A673 (cell line): ENCODE measurements around the gene OAS2. TPM values are rescaled to one million over a fixed set of nuclear protein-coding genes. Genes with fewer than 3 reads are reported as not detected.
A peak's percentile ranks its signal among the peaks of the same experiment; 100 is the strongest.

Experiments used
- BruUV-seq: library from RNA; stranded (reverse); fragments of 400-500 nt; replicated peaks from 2 replicates; lab custom pipeline; 2021; lab: Mats Ljungman, UMichigan
- CTCF ChIA-PET: fragments of 300-600 bp; sonication (Branson Sonifier 250); formaldehyde crosslinking; loops from one replicate; lab custom pipeline; 2022; ENCODE audit warnings: antibody characterized with exemption; lab: Charles Lee
- POLR2A ChIA-PET: fragments of 300-600 bp; sonication (Branson Sonifier 250); formaldehyde crosslinking; loops from one replicate; lab custom pipeline; 2022; ENCODE audit warnings: antibody characterized with exemption; ENCODE audit not compliant: low non-redundant PET; lab: Charles Lee
- DNase-seq: peaks from one replicate; pipeline ENCODE4 v3.0.0-alpha.2; 2015; ENCODE audit warnings: low spot score
- H3K27ac ChIP-seq: fragments of 200-600 bp; sonication (generic); 2 replicates; pipeline ENCODE4 v1.5.1; 2016; ENCODE audit warnings: mixed run types, low read depth, mild to moderate bottlenecking, mixed read lengths, antibody characterized with exemption, low read length; ENCODE audit not compliant: poor library complexity, severe bottlenecking
- H3K27me3 ChIP-seq: fragments of 200-600 bp; sonication (generic); replicated peaks from 2 replicates; pipeline ENCODE4 v1.6.1; 2017; ENCODE audit warnings: mixed run types, low read depth, mild to moderate bottlenecking, mixed read lengths, antibody characterized with exemption, low read length; ENCODE audit not compliant: insufficient read depth, poor library complexity
- H3K36me3 ChIP-seq: fragments of 200-600 bp; sonication (generic); 2 replicates; pipeline ENCODE4 v1.6.1; 2016; ENCODE audit warnings: mixed run types, mild to moderate bottlenecking, mixed read lengths, antibody characterized with exemption, low read length; ENCODE audit not compliant: insufficient read depth, poor library complexity, severe bottlenecking
- H3K4me1 ChIP-seq: fragments of 200-600 bp; sonication (generic); 2 replicates; pipeline ENCODE4 v1.6.1; 2017; ENCODE audit warnings: mixed run types, mild to moderate bottlenecking, mixed read lengths, antibody characterized with exemption, low read length; ENCODE audit not compliant: insufficient read depth, poor library complexity, severe bottlenecking
- H3K4me3 ChIP-seq: fragments of 200-600 bp; sonication (generic); 2 replicates; pipeline ENCODE4 v1.5.1; 2016; ENCODE audit warnings: low read depth, mixed run types, mild to moderate bottlenecking, mixed read lengths, low read length; ENCODE audit not compliant: poor library complexity, severe bottlenecking
- H3K9me3 ChIP-seq: fragments of 200-600 bp; sonication (generic); 2 replicates; pipeline ENCODE4 v1.6.1; 2016; ENCODE audit warnings: mixed run types, low read depth, mild to moderate bottlenecking, mixed read lengths, antibody characterized with exemption, low read length; ENCODE audit not compliant: poor library complexity, severe bottlenecking
- EZH2 ChIP-seq: fragments of 200-600 bp; sonication (generic); IDR thresholded peaks from 2 replicates; pipeline ENCODE4 v1.6.1; 2017; ENCODE audit warnings: borderline replicate concordance, low read depth, mild to moderate bottlenecking, mixed read lengths, antibody characterized with exemption, low read length; ENCODE audit not compliant: poor library complexity, severe bottlenecking
- intact Hi-C: fragments of 100-400 bp; cut with micrococcal nuclease; formaldehyde crosslinking; loops from one replicate; pipeline ENCODE4 v1.10.0; 2022; ENCODE audit not compliant: unreplicated experiment
- total RNA-seq: library from RNA; stranded (reverse); gene quantifications from 2 replicates; pipeline ENCODE4 v1.2.3, GENCODE V29; 2021
- TF ChIP-seq, protein P1 (sequence below): fragments of 300-800, 200-600 bp; sonication (generic); conservative IDR thresholded peaks from 2 replicates; pipeline ENCODE4 v1.5.1; 2017; ENCODE audit warnings: low read depth, mild to moderate bottlenecking, antibody characterized with exemption, low read length, moderate library complexity, mixed read lengths

OAS2 gene
- total RNA-seq, 1 experiment from 2014 or later: not detected

- peak; percentile 9 for DNase-seq
- no TSS peak for BruUV-seq
- Histone ChIP-seq H3K36me3 (no peaks in the 10 kb centered on the region), H3K4me1 (no peaks in the 10 kb centered on the region), H3K27ac (no peak overlapping the region), H3K27me3 (no peaks in the 10 kb centered on the region), H3K4me3 (no peak overlapping the region), H3K9me3 (peaks cover 7% of the 10 kb centered on the region)
- ChIA-PET CTCF (interaction anchor here (0.8 kb wide), 1 partner anchor 14 kb away, joined by 3 read pairs; no protein-coding TSS in a partner anchor), POLR2A (no interaction called here)
- TF ChIP-seq EZH2: no peak
- TF ChIP-seq, protein P1, sequence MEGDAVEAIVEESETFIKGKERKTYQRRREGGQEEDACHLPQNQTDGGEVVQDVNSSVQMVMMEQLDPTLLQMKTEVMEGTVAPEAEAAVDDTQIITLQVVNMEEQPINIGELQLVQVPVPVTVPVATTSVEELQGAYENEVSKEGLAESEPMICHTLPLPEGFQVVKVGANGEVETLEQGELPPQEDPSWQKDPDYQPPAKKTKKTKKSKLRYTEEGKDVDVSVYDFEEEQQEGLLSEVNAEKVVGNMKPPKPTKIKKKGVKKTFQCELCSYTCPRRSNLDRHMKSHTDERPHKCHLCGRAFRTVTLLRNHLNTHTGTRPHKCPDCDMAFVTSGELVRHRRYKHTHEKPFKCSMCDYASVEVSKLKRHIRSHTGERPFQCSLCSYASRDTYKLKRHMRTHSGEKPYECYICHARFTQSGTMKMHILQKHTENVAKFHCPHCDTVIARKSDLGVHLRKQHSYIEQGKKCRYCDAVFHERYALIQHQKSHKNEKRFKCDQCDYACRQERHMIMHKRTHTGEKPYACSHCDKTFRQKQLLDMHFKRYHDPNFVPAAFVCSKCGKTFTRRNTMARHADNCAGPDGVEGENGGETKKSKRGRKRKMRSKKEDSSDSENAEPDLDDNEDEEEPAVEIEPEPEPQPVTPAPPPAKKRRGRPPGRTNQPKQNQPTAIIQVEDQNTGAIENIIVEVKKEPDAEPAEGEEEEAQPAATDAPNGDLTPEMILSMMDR: no peak
- intact Hi-C loops: no loop called here
Observed at GRCh38 chr12:113007166-113007565, 28.8 kb downstream of the OAS2 start.

DNA sequence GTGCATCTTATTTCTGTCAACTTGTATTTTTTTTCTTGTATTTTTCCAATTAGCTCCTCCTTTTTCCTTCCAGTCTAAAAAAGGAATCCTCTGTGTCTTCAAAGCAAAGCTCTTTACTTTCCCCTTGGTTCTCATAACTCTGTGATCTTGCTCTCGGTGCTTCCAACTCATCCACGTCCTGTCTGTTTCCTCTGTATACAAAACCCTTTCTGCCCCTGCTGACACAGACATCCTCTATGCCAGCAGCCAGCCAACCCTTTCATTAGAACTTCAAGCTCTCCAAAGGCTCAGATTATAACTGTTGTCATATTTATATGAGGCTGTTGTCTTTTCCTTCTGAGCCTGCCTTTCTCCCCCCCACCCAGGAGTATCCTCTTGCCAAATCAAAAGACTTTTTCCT lies 32.4 kb downstream of the OAS2 start:
- DNase-seq: no peak
- H3K4me3 ChIP-seq: no peak overlapping the region
- H3K9me3 ChIP-seq: peaks cover 7% of the 10 kb centered on the region
- BruUV-seq: no TSS peak
- ChIA-PET CTCF (no interaction called here), POLR2A (no interaction called here)
- H3K27ac ChIP-seq: no peak overlapping the region
- no peaks in the 10 kb centered on the region for H3K36me3 ChIP-seq
- intact Hi-C loops: no loop called here
- TF ChIP-seq, protein P1: no peak
- TF ChIP-seq EZH2: no peak
- no peaks in the 10 kb centered on the region for H3K4me1 ChIP-seq
- H3K27me3 ChIP-seq: no peaks in the 10 kb centered on the region

DNA sequence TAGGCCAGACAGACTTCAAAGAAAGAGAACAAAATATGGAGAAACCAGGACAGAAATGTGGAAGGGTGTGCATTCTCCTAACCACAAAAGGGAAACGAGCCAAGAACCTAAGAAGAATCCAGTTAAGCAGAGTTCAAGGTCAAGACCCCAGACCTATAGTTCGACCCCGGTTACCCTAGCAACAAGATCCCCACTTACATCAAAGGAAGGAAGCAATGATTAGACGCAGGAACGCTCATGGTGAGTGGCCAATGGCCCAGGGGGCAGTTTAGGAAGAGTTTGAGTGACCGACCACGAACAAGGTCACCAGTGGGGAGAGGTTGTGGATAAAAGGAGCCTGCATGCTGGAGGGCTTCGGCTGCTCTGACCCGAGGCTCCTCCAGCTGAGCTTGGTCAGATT lies 36.2 kb downstream of the OAS2 start:
- ChIA-PET CTCF (interaction anchor here (0.5 kb wide), 1 partner anchor 154 kb away, joined by 3 read pairs; no protein-coding TSS in a partner anchor), POLR2A (no interaction called here)
- BruUV-seq: no TSS peak
- H3K27ac ChIP-seq: no peak overlapping the region
- no peaks in the 10 kb centered on the region for H3K36me3 ChIP-seq
- no peak for DNase-seq
- intact Hi-C loops: no loop called here
- peaks cover 7% of the 10 kb centered on the region for H3K9me3 ChIP-seq
- TF ChIP-seq EZH2: no peak
- TF ChIP-seq, protein P1: no peak
- no peak overlapping the region for H3K4me3 ChIP-seq
- no peaks in the 10 kb centered on the region for H3K27me3 ChIP-seq
- peaks cover 4% of the 10 kb centered on the region for H3K4me1 ChIP-seq
